PFSK-1 (cell line): Measurements from ENCODE around the gene ALKBH2.
A peak's percentile ranks its signal among the peaks of the same experiment; 100 is the strongest.

Experiments used
- FOXP2 ChIP-seq: optimal IDR thresholded peaks from 2 replicates; pipeline ENCODE3; 2011; ENCODE audit warnings: borderline replicate concordance, control low read depth, inconsistent platforms; ENCODE audit not compliant: insufficient read depth; ENCODE audit errors: extremely low read length, extremely low read depth
- POLR2AphosphoS5 ChIP-seq: IDR thresholded peaks from 2 replicates; pipeline ENCODE4 v1.6.1; 2012; ENCODE audit warnings: low read depth, mild to moderate bottlenecking, control low read depth, low read length, moderate library complexity
- REST ChIP-seq, 2 experiments: IDR thresholded peaks; 2 replicates each; pipeline versions ENCODE4 v1.6.1 to v1.8.0; 2011 to 2012; ENCODE audit warnings: low read depth in 2 of 2, low read length in 2 of 2, control low read depth in 1 of 2, inconsistent platforms in 1 of 2, mild to moderate bottlenecking in 1 of 2, moderate library complexity in 1 of 2; ENCODE audit not compliant: insufficient read depth in 1 of 2
- SIN3A ChIP-seq: IDR thresholded peaks from 2 replicates; pipeline ENCODE4 v1.6.1; 2012; ENCODE audit warnings: mild to moderate bottlenecking, low read length, moderate library complexity, borderline replicate concordance; ENCODE audit not compliant: insufficient read depth
- TAF1 ChIP-seq: IDR thresholded peaks from 2 replicates; pipeline ENCODE4 v1.6.1; 2012; ENCODE audit warnings: low read length, control low read depth, borderline replicate concordance; ENCODE audit not compliant: insufficient read depth

The ALKBH2 gene

GRCh38 chr12:109134186-109134917 is 41.1 kb upstream of the ALKBH2 start:
- no peak for TF ChIP-seq SIN3A
- no peak for TF ChIP-seq POLR2AphosphoS5
- no peak for TF ChIP-seq FOXP2
- 0 out of 4 replicates have a peak, but pooled peaks of 1 of the 2 experiments have one; percentile 15 for TF ChIP-seq REST (IDR thresholded peaks at IDR 0.05; ENCODE audit: insufficient read depth in 1 of 2, low read depth in 2 of 2, low read length in 2 of 2)

GRCh38 chr12:109131154-109132050 is 38.1 kb upstream of the ALKBH2 start:
- TF ChIP-seq POLR2AphosphoS5 = no peak
- no peak for TF ChIP-seq REST (IDR thresholded peaks at IDR 0.05; ENCODE audit: insufficient read depth in 1 of 2, low read depth in 2 of 2, low read length in 2 of 2)

GRCh38 chr12:109130297-109131153 is 37.3 kb upstream of the ALKBH2 start:
- no peak for TF ChIP-seq FOXP2
- TF ChIP-seq TAF1 = no peak
- TF ChIP-seq POLR2AphosphoS5 = no peak
- TF ChIP-seq REST (IDR thresholded peaks at IDR 0.05; ENCODE audit: insufficient read depth in 1 of 2, low read depth in 2 of 2, low read length in 2 of 2) = no peak
- no peak for TF ChIP-seq SIN3A

- TF ChIP-seq POLR2AphosphoS5 (no peak), SIN3A (no peak), FOXP2 (no peak), REST (IDR thresholded peaks at IDR 0.05; ENCODE audit: insufficient read depth in 1 of 2, low read depth in 2 of 2, low read length in 2 of 2) (no peak)
Measured at GRCh38 chr12:109127533-109128242, 34.4 kb upstream of the ALKBH2 start.
